Erythroblast (primary cell): ENCODE data around the gene HS3ST4.

Experiments used
- DNase-seq, 2 experiments: peaks; one replicate each; lab custom pipeline; 2025; lab: John Stamatoyannopoulos, UW
- GATA1 ChIP-seq: IDR thresholded peaks from 2 replicates; pipeline ENCODE4 v1.6.1; 2011; ENCODE audit warnings: low read depth, mild to moderate bottlenecking, control low read depth, low read length, moderate library complexity
- POLR2A ChIP-seq: IDR thresholded peaks from 2 replicates; pipeline ENCODE4 v1.6.1; 2011; ENCODE audit warnings: mild to moderate bottlenecking, low read length

The HS3ST4 gene

GRCh38 chr16:25912321-25912720, 220.6 kb downstream of the HS3ST4 start:
- TF ChIP-seq GATA1, result no peak
- TF ChIP-seq POLR2A, result no peak
- no peak for DNase-seq

DNA sequence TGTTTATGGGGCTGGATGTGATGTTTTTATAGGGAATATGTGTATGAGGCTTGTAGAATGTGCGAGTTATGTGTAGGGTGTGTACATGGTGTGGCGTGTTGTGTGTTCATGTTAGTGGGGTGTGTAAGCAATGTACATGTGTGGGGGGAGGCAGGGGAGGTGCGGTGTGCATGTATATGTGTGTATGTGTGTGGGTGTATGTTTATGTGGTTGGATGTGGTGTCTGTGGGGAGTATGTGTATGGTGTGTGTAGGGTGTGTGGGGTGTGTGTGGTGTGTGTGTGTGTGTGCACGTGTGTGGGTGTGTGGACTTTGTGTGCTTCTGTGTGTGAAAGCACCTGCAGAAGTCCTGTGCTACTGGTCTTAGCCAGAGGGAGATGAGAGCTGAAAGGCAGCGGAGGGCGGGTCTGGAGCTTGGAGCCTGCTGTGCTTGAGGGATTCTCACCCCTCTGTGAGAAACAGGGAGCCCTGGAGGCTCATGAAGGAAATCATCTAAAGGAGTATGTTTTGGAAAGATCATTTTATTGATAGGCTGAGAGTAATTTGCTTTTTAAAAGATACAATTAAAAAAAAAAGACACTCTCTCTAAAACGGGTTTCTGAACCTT, 222.7 kb downstream of the HS3ST4 start:
- DNase-seq, result no peak
- no peak for TF ChIP-seq POLR2A
- TF ChIP-seq GATA1, result no peak

- no peak for TF ChIP-seq GATA1
- TF ChIP-seq POLR2A, result no peak
- DNase-seq, result no peak
Measured at GRCh38 chr16:25916037-25916436, 224.3 kb downstream of the HS3ST4 start.

DNA sequence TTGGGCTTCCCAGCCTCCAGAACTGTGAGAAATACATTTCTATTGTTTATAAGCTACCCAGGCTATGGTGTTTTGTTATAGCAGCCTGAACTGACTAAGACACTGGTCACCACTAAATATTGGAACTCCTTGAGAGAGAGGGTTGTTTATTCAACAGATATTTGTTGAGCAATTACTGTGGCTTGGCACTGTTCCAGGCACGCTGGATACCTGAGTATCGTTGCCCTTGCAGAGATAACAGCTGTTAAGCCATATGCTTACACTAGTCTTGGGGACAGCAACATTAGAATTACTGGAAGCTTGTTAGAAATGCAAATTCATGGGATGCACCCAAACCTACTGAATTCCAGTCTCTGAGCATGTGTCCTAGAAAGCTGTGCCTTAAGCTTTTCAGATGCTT, 230.7 kb downstream of the HS3ST4 start:
- DNase-seq, result no peak
- TF ChIP-seq POLR2A (no peak), GATA1 (no peak)

GRCh38 chr16:25925421-25925820, 233.7 kb downstream of the HS3ST4 start:
- TF ChIP-seq POLR2A, result no peak

GRCh38 chr16:25931473-25932035, 239.8 kb downstream of the HS3ST4 start:
- TF ChIP-seq POLR2A, result no peak
- TF ChIP-seq GATA1, result no peak

More at GRCh38 chr16:25925421-25925820, 233.7 kb downstream of the HS3ST4 start:
- no peak for DNase-seq

DNA sequence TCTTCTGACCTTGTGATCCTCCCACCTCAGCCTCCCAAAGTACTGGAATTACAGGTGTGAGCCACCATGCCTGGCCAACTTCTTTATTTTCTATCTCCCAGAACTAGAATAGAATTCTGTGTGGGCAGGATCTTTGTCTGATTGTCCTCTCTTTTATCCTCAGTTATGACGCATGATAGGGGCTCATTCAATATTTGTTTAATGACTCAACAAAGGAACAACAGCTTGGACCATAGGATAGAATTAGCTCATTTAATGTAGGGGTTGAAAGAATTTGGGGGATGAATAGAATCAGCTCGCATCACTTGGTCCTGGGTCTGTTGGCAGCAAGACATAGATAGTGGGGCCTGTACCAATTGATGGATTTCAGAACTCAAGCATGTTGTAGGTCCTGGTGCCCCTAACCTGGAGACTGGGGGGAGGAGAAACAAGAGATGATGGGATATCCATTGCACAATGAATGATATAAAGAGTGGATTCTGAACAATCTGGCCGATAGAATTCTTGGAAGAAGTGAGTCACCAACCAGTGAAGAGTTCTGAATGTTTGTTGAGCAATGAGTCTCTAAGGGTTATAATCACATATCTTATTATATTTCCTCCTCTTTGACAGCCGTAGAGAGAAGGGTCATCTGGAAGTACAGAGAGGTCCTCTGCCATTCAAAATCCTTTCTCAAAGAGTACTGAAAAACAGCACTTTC, 250.2 kb downstream of the HS3ST4 start:
- no peak for DNase-seq
- no peak for TF ChIP-seq GATA1
- no peak for TF ChIP-seq POLR2A

More at GRCh38 chr16:25931473-25932035, 239.8 kb downstream of the HS3ST4 start:
- no peak for DNase-seq

DNA sequence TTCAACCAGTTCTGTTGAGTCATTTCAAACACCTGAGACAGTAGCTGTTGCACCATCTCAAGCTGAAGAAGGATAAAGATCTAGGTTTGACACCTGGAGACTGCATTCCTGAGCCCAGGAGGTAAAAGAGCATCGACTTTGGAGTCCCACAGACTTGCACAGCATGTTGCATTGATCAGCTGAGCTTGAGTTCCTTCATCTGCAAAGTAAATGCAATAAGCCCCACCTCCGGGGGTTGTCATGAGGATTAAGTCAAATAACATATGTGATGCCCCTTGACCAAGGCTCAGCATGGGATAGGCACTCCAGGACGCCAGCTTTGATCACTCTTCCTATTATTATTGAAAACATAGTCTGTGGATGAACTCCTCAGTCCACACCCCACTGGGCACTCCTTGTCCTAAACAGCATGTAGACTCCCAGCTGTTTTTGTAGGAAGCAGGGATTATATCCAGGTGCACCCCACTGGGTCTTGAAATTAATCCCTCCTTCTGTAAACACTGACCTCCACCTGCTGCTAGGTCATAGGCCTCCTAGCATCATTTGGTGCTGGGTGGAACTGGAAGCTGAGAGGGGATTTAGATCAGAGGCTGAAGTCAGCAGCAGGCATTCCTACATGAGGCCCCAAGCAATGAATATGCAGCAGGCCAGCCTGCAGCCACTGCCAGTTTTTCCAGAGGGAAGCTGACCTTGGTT, 259.0 kb downstream of the HS3ST4 start:
- no peak for DNase-seq
- TF ChIP-seq POLR2A (no peak), GATA1 (no peak)

- TF ChIP-seq POLR2A (no peak), GATA1 (no peak)
- DNase-seq, result no peak
Measured at GRCh38 chr16:25951999-25952398, 260.2 kb downstream of the HS3ST4 start.

DNA sequence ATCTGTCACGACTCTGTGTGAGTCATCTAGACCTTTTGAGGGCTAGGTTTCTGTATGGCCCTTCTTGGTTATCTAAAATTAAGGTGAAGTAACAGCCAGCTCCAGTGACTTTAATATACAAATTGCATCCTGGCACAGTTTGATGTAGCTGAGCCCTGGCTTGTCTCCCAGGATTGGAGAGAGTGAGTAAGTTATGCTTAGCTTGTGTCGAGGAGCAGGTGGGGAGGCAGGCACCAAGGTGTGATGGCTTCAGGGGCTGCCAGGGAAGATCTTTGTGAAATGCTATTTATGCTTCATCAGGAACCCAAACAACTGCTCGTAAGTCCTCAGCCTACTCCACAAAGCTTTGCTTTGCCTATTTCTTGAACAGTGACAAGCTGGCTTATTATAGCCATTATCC, 261.2 kb downstream of the HS3ST4 start:
- no peak for TF ChIP-seq POLR2A
- TF ChIP-seq GATA1, result no peak
- no peak for DNase-seq

- no peak for DNase-seq
- TF ChIP-seq POLR2A (no peak), GATA1 (no peak)
Measured at GRCh38 chr16:25957707-25958106, 265.9 kb downstream of the HS3ST4 start.

DNA sequence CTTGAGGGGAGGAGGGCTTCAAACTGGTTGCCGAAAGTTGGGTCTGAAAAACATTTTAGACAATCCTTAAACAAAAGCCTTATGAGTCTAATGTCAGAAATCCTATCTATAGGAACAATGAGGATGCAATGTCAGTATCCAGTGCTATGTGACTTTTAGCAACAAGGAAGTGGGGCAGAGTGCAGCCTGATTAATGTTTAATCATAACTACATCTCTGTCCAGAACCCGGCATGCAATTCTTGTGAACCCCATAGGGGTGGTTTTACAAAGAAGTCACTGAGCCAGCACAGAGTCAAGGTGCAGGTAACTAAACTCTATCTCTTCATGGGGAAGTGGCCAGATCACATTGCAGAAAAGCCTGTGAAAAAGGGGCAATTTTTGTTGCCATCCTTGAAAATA, 267.5 kb downstream of the HS3ST4 start:
- no peak for TF ChIP-seq GATA1
- TF ChIP-seq POLR2A, result no peak

GRCh38 chr16:25966172-25967097, 274.7 kb downstream of the HS3ST4 start:
- no peak for DNase-seq
- no peak for TF ChIP-seq GATA1
- TF ChIP-seq POLR2A, result no peak

More for the DNA sequence above, 267.5 kb downstream of the HS3ST4 start:
- no peak for DNase-seq
